ENCODE results near the gene TGFBR3. TPM values are rescaled to one million over a fixed set of nuclear protein-coding genes. Genes with fewer than 3 reads are reported as not detected.
A peak's percentile ranks its signal among the peaks of the same experiment; 100 is the strongest.
"Not testable (repeated sequence)": the region's sequence is repeated elsewhere in the genome, so short reads cannot be mapped to it uniquely, and the experiment has no call there.

TGFBR3 gene
- total RNA-seq, 1 donor from 2014 or later = 102 TPM

GRCh38 chr1:91684481-91685196, 201.3 kb downstream of the TGFBR3 start:
- DNase-seq (ENCODE audit: low spot score) = no peak

GRCh38 chr1:91683598-91683951, 202.4 kb downstream of the TGFBR3 start:
- no peak for DNase-seq (ENCODE audit: low spot score)

- DNase-seq (ENCODE audit: low spot score) = no peak
Measured at GRCh38 chr1:91682882-91683597, 202.9 kb downstream of the TGFBR3 start.

GRCh38 chr1:91680556-91681155, 205.3 kb downstream of the TGFBR3 start:
- no peak for DNase-seq (ENCODE audit: low spot score)

GRCh38 chr1:91679446-91679845, 206.5 kb downstream of the TGFBR3 start:
- no peak for DNase-seq (ENCODE audit: low spot score)

GRCh38 chr1:91676030-91676429, 209.9 kb downstream of the TGFBR3 start:
- no peak for DNase-seq (ENCODE audit: low spot score)

GRCh38 chr1:91674107-91674506, 211.8 kb downstream of the TGFBR3 start:
- DNase-seq (ENCODE audit: low spot score) = no peak

GRCh38 chr1:91673613-91674012, 212.3 kb downstream of the TGFBR3 start:
- no peak for DNase-seq (ENCODE audit: low spot score)

GRCh38 chr1:91672601-91673161, 213.3 kb downstream of the TGFBR3 start:
- no peak for DNase-seq (ENCODE audit: low spot score)

GRCh38 chr1:91670781-91671180, 215.2 kb downstream of the TGFBR3 start:
- DNase-seq (ENCODE audit: low spot score) = no peak

- DNase-seq (ENCODE audit: low spot score) = no peak
Measured at GRCh38 chr1:91669584-91670350, 216.2 kb downstream of the TGFBR3 start.

GRCh38 chr1:91666651-91667050, 219.3 kb downstream of the TGFBR3 start:
- not testable (repeated sequence) for DNase-seq (ENCODE audit: low spot score)

GRCh38 chr1:91661121-91661520, 224.8 kb downstream of the TGFBR3 start:
- DNase-seq (ENCODE audit: low spot score) = no peak

- DNase-seq (ENCODE audit: low spot score) = no peak
Measured at GRCh38 chr1:91660708-91661107, 225.2 kb downstream of the TGFBR3 start.

GRCh38 chr1:91655912-91656449, 230.0 kb downstream of the TGFBR3 start:
- DNase-seq (ENCODE audit: low spot score) = no peak

GRCh38 chr1:91653183-91653582, 232.8 kb downstream of the TGFBR3 start:
- no peak for DNase-seq (ENCODE audit: low spot score)

- peak; percentile 56 for DNase-seq (ENCODE audit: low spot score)
Measured at GRCh38 chr1:91651661-91652071, 234.3 kb downstream of the TGFBR3 start.

- DNase-seq (ENCODE audit: low spot score) = no peak
Measured at GRCh38 chr1:91651243-91651642, 234.7 kb downstream of the TGFBR3 start.

- DNase-seq (ENCODE audit: low spot score) = peak; percentile 62
Measured at GRCh38 chr1:91650764-91651163, 235.2 kb downstream of the TGFBR3 start.

GRCh38 chr1:91647061-91647460, 238.9 kb downstream of the TGFBR3 start:
- DNase-seq (ENCODE audit: low spot score) = no peak

GRCh38 chr1:91645031-91645430, 240.9 kb downstream of the TGFBR3 start:
- no peak for DNase-seq (ENCODE audit: low spot score)

GRCh38 chr1:91643431-91643830, 242.5 kb downstream of the TGFBR3 start:
- DNase-seq (ENCODE audit: low spot score) = no peak
